Left ventricle myocardium inferior (tissue), 1 donor: ENCODE measurements around the gene TRIM40. TPM values are rescaled to one million over a fixed set of nuclear protein-coding genes. Genes with fewer than 3 reads are reported as not detected.

Source experiments
- DNase-seq: peaks from one replicate; pipeline ENCODE4 v3.0.0-alpha.2; 2020
- H3K27ac ChIP-seq: fragments of 200-600 bp; replicated peaks from 2 replicates; pipeline ENCODE4 v1.8.0; 2021
- H3K27me3 ChIP-seq: fragments of 200-600 bp; 2 replicates; pipeline ENCODE4 v1.8.0; 2021; ENCODE audit warnings: low read depth
- H3K36me3 ChIP-seq: fragments of 200-600 bp; 2 replicates; pipeline ENCODE4 v1.8.0; 2021
- H3K4me1 ChIP-seq: fragments of 200-600 bp; 2 replicates; pipeline ENCODE4 v1.8.0; 2021
- H3K4me3 ChIP-seq: fragments of 200-600 bp; 2 replicates; pipeline ENCODE4 v1.8.0; 2021; ENCODE audit warnings: mild to moderate bottlenecking, moderate library complexity
- H3K9me3 ChIP-seq: fragments of 200-600 bp; replicated peaks from 2 replicates; pipeline ENCODE4 v1.8.0; 2021
- intact Hi-C: fragments of 100-400 bp; cut with micrococcal nuclease; formaldehyde crosslinking; loops from one replicate; pipeline ENCODE4 v1.11.0; 2022
- total RNA-seq: library from RNA; stranded (reverse); fragmentation: NEBNext Ultra II Directional; extraction: Animal tissue kit (Norgen Biotek cat#: 25700); gene quantifications from one replicate; pipeline ENCODE4 v1.2.1, GENCODE V29; 2021
- TF ChIP-seq, protein P1 (sequence below): fragments of 200-600 bp; IDR thresholded peaks from 2 replicates; pipeline ENCODE4 v1.8.0; 2021; ENCODE audit warnings: antibody characterized with exemption, mild to moderate bottlenecking, borderline replicate concordance
- donor health status: DM: no; HTN: yes; CAD: no; lungs with severe emphysema.

Gene TRIM40
- total RNA-seq, 1 donor from 2014 or later: not detected

DNA sequence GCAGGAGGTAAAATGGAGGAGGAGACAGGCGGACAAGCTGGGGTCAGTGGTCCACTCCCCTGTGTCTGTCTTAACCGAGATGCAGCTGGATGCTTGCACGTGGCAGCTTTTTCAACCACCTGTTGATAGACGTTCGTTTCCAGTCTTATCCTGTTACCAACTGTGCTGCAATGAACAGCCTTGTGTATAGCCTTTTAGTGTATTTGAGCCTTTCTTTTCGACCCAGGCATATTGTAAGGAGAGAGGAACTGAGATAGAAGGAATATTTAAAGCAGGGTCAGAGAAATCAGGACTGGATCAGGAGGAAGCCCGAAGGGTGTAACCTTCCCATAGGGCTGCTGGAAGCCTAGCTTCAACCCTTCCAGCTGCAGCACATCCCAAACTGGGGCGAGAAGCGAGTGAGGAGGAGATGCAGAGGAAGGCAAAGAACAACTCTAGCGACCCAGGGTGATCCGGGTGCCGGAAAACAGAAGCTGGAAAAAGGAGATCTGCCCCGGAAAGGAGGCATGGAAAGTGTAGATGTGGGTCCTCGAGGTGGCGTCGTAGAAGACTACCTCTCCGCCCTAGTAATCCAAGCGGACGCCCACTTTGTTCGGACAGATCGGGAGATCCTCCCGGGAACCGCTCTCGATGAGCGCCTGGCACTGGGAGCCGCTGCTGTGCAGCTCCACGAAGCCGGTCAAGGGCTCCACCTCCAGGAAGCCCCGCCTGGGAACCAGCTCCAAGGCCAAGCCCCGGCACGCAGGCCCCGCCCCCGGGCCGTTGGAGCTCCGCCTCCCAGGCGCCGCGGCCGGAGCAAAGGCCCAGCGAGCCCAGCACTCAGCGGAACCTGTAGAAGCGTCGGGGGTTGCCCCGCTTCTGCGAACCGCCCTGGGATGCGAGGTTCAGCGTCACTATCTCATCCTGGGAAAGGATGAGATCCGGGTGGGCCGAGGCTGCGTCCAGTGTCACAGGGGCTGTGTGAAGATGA, 34.2 kb upstream of the TRIM40 start:
- DNase-seq: peak; percentile 93
- intact Hi-C loops: loop anchor here (2.0 kb wide), 1 partner anchor 35 kb away; the partner anchor contains the start of gene PPP1R11
- H3K9me3 ChIP-seq: no peaks in the 10 kb centered on the region
- H3K4me1 ChIP-seq: peaks cover 36% of the 10 kb centered on the region
- peak overlapping the region; percentile 65 for H3K4me3 ChIP-seq
- peak overlapping the region; percentile 76 for H3K27ac ChIP-seq
- H3K27me3 ChIP-seq: peaks cover 71% of the 10 kb centered on the region
- TF ChIP-seq, protein P1, sequence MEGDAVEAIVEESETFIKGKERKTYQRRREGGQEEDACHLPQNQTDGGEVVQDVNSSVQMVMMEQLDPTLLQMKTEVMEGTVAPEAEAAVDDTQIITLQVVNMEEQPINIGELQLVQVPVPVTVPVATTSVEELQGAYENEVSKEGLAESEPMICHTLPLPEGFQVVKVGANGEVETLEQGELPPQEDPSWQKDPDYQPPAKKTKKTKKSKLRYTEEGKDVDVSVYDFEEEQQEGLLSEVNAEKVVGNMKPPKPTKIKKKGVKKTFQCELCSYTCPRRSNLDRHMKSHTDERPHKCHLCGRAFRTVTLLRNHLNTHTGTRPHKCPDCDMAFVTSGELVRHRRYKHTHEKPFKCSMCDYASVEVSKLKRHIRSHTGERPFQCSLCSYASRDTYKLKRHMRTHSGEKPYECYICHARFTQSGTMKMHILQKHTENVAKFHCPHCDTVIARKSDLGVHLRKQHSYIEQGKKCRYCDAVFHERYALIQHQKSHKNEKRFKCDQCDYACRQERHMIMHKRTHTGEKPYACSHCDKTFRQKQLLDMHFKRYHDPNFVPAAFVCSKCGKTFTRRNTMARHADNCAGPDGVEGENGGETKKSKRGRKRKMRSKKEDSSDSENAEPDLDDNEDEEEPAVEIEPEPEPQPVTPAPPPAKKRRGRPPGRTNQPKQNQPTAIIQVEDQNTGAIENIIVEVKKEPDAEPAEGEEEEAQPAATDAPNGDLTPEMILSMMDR: peak; percentile 17
- no peaks in the 10 kb centered on the region for H3K36me3 ChIP-seq

DNA sequence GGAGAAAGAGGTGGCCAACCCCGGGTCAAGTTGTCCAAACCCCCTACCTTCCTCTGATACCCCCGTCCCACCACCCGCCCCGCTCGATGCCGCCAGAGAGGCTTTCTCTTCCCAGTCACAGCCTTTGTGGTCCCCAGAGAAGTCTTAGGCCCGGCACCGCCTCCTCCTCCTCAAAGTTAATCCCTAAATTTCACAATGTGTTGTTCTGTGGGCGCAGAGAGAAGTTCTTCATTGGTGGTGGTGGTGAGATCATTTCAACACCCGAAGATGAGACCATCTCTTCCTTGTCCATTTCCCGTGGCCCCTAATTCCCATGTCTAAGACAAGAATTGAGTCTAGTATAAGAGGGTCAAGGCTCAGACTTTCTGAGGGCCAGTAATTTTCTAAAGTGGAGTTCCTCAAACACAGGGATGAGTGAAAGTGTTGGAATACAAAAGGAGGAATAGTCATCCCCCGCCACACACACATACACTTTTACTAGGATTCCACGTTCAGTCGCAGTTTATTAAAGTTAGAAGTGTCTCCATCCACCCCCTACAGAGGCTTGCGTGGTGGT, 33.4 kb upstream of the TRIM40 start:
- TF ChIP-seq, protein P1: no peak
- peak; percentile 31 for DNase-seq
- Histone ChIP-seq H3K9me3 (no peaks in the 10 kb centered on the region), H3K4me1 (peaks cover 36% of the 10 kb centered on the region), H3K36me3 (no peaks in the 10 kb centered on the region), H3K4me3 (peak overlapping the region; percentile 65), H3K27ac (peak overlapping the region; percentile 76), H3K27me3 (peaks cover 71% of the 10 kb centered on the region)
- intact Hi-C loops: loop anchor here (2.0 kb wide), 1 partner anchor 36 kb away; the partner anchor contains the start of gene PPP1R11

DNA sequence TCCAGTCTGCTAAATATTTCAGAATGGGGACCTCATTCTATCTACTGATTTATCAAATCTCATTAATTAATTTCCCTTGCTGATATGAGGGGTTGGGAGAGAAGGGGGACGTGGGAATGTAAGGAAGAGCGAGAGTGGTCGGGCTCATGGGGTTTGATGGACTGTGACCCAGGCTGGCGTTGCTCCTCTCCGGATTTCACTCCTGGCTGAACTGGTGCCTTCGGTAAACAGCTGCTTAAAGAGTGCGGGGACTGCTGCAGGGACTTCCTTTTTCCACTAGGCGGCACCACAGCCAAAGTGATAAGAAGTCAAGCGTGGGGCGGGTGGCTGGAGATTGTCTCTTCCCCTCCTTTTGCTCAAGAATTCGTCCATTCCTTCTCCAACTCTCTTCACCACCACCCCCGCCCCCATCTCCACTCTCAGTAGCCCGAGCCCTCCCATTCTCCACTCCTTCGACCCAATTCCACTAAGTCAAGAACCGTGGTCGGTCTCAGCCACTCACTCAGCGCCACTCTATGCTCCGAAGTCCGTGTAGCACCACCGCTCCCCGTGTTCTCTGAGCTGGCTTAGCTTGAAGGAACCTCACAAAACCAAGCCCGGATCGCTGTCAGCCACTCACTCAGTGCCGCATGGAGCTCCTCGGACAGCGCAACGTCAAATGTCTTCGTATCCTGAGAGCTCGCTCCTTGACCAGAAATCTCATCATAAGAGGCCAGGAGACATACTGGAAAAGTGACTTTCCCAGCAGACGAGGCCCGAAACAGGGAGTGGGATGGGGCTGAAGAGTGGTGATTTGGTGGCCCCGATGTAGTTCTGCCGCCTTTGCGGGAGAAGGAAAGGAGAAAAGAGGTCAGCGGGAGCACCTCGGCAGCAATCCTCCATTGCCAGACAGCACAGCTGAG, 32.7 kb upstream of the TRIM40 start:
- H3K9me3 ChIP-seq: no peaks in the 10 kb centered on the region
- H3K27ac ChIP-seq: peak overlapping the region; percentile 76
- peaks cover 69% of the 10 kb centered on the region for H3K27me3 ChIP-seq
- H3K36me3 ChIP-seq: no peaks in the 10 kb centered on the region
- peak overlapping the region; percentile 65 for H3K4me3 ChIP-seq
- TF ChIP-seq, protein P1: peak; percentile 92
- H3K4me1 ChIP-seq: peaks cover 36% of the 10 kb centered on the region
- DNase-seq: peak; percentile 85
- intact Hi-C loops: loop anchor here (2.0 kb wide), 1 partner anchor 36 kb away; the partner anchor contains the start of gene PPP1R11

DNA sequence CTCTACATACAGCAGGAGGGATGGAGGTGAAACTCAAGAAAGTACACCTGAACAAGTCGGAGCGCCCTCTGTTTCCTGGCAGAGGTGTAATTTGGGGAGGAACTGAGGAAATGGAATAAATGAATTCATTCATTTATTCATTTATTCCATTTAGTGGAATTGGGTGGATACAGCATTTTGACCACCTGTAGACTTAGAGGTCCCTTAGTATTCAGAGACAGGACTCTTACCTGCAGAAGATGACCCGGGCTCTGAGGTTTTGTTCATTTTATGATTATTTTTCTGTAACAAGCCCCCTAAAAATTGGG, 32.1 kb upstream of the TRIM40 start:
- intact Hi-C loops: loop anchor here (2.0 kb wide), 1 partner anchor 37 kb away; the partner anchor contains the start of gene PPP1R11
- Histone ChIP-seq H3K36me3 (no peaks in the 10 kb centered on the region), H3K9me3 (no peaks in the 10 kb centered on the region), H3K27ac (no peak overlapping the region), H3K4me3 (peak overlapping the region; percentile 65), H3K4me1 (peaks cover 36% of the 10 kb centered on the region), H3K27me3 (peaks cover 69% of the 10 kb centered on the region)
- TF ChIP-seq, protein P1: no peak
- DNase-seq: no peak

DNA sequence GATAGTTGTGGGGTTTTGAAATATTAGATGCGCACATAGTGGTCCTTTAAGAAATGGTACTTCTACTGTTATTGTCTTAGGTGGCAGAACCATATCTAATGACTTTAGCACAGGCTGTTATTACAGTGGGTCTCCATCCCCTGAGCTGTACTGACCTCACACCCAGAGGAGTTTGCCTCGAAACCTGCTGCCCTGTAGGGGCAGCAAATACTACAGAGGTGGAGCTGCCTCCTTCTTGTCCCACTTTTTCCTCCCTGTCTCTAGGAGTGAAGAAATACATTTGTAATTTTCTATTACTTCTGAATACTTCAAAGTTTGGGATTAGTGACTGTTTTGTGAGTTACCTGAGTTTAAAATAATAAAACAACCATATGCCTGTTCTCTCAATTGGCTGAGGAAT, 31.3 kb upstream of the TRIM40 start:
- TF ChIP-seq, protein P1: no peak
- no peak for DNase-seq
- H3K9me3 ChIP-seq: no peaks in the 10 kb centered on the region
- H3K27ac ChIP-seq: no peak overlapping the region
- no peaks in the 10 kb centered on the region for H3K36me3 ChIP-seq
- intact Hi-C loops: no loop called here
- peaks cover 69% of the 10 kb centered on the region for H3K27me3 ChIP-seq
- H3K4me3 ChIP-seq: no peak overlapping the region
- H3K4me1 ChIP-seq: peaks cover 36% of the 10 kb centered on the region
